ES-I3 (cell line): ENCODE measurements around the gene KLHL26.
"Not testable (repeated sequence)": the region's sequence is repeated elsewhere in the genome, so short reads cannot be mapped to it uniquely, and the experiment has no call there.

Source experiments
- H3K36me3 ChIP-seq: 2 replicates; pipeline ENCODE4 v1.6.1; 2013; ENCODE audit warnings: mild to moderate bottlenecking, low read length, control low read depth, moderate library complexity; ENCODE audit not compliant: insufficient read depth
- H3K4me1 ChIP-seq: 2 replicates; pipeline ENCODE4 v1.6.1; 2013; ENCODE audit warnings: mild to moderate bottlenecking, control low read depth, low read length; ENCODE audit not compliant: insufficient read depth
- H3K9ac ChIP-seq: 2 replicates; pipeline ENCODE4 v1.6.1; 2013; ENCODE audit warnings: low read depth, mild to moderate bottlenecking, low read length, moderate library complexity
- H3K9me3 ChIP-seq: 2 replicates; pipeline ENCODE4 v1.6.1; 2013; ENCODE audit warnings: mild to moderate bottlenecking, low read length, moderate library complexity; ENCODE audit not compliant: control insufficient read depth, insufficient read depth

The KLHL26 gene

GRCh38 chr19:18636969-18637629 is at the start of gene KLHL26:
Gene KLHL26, plus strand, starts transcription at chr19:18637028. Its CDS starts 27 bp downstream, at chr19:18637055.
- Histone ChIP-seq H3K36me3 (no peaks in the 10 kb centered on the region), H3K9me3 (no peaks in the 10 kb centered on the region), H3K4me1 (peaks cover 9% of the 10 kb centered on the region), H3K9ac (peak within 1 kb of the TSS; percentile 93)

GRCh38 chr19:18587561-18587960 is 49.3 kb upstream of the KLHL26 start:
- H3K36me3 ChIP-seq, result no peaks in the 10 kb centered on the region
- no peaks in the 10 kb centered on the region for H3K9me3 ChIP-seq
- 0 out of 2 replicates have a peak overlapping the region, but pooled peaks have one; percentile 94 for H3K9ac ChIP-seq
- peaks cover 8% of the 10 kb centered on the region; the same call in 1 of the 2 replicates for H3K4me1 ChIP-seq

GRCh38 chr19:18587962-18588610 is 48.7 kb upstream of the KLHL26 start:
- Histone ChIP-seq H3K36me3 (no peaks in the 10 kb centered on the region), H3K9ac (peak overlapping the region; percentile 94), H3K4me1 (peaks cover 8% of the 10 kb centered on the region; the same call in 1 of the 2 replicates), H3K9me3 (no peaks in the 10 kb centered on the region)

- H3K9me3 ChIP-seq, result no peaks in the 10 kb centered on the region
- peak within 1 kb of the TSS; percentile 94 for H3K9ac ChIP-seq
- H3K4me1 ChIP-seq, result peaks cover 8% of the 10 kb centered on the region; the same call in 1 of the 2 replicates
- H3K36me3 ChIP-seq, result no peaks in the 10 kb centered on the region
These were observed 48.0 kb upstream of the KLHL26 start, which contains the start of gene REX1BD for GRCh38 chr19:18588611-18589379. Gene REX1BD, plus strand, starts transcription at chr19:18588798. Its CDS starts 4 bp downstream, at chr19:18588802.

DNA sequence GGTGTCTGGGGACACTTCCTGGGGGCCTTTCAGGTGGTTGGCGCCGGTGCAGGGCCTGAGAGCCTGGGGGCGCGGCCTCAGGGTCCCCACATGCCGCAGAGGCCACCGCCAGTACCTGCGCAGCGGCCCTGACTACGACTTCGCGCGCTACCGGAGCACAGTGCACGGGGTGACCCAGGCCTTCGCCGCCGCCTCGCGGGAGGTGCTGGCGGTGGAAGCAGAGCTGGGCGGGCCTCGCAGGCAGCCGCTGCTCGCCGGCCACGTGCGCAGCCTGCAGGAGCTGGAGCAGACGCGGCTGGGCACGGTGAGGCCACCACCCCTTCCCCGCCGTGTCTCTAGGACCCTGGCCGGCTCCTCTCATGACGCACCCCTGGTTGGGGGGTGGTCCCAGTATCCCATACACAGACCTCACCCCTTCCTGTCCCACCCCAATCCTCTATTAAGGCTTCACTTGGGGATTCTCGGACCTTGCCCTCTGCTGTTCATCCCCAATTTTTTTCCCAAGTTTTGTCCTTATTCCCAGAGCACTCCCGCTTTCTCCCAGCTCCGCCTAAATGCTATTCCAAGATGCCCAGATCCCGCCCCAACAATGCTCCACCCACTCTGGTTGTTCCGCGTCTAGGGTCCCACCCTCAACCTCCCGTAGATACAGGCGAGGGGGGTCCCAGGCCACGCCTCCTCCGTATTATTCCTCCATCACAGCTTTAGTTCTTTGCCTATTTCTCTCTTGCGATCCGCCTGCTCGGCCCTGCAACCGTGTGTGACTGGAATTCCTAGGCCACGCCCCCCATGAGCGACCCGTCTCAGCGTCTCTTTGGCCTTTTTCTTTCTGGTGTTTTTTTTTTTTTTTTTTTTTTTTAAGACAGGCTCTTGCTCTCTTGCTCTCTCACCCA is 47.2 kb upstream of the KLHL26 start:
- H3K9me3 ChIP-seq, result no peaks in the 10 kb centered on the region
- H3K9ac ChIP-seq, result peak overlapping the region; percentile 94
- no peaks in the 10 kb centered on the region for H3K36me3 ChIP-seq
- H3K4me1 ChIP-seq, result peaks cover 10% of the 10 kb centered on the region; the same call in 1 of the 2 replicates

- no peaks in the 10 kb centered on the region for H3K36me3 ChIP-seq
- H3K9ac ChIP-seq, result peak overlapping the region; percentile 94; the same call in 1 of the 2 replicates
- no peaks in the 10 kb centered on the region for H3K9me3 ChIP-seq
- peaks cover 17% of the 10 kb centered on the region; the same call in 1 of the 2 replicates for H3K4me1 ChIP-seq
These were observed 46.3 kb upstream of the KLHL26 start for GRCh38 chr19:18590273-18591272.

GRCh38 chr19:18591735-18592385 is 45.0 kb upstream of the KLHL26 start:
- H3K9ac ChIP-seq, result no peak overlapping the region
- H3K9me3 ChIP-seq, result no peaks in the 10 kb centered on the region
- peaks cover 22% of the 10 kb centered on the region; the same call in 1 of the 2 replicates for H3K4me1 ChIP-seq
- H3K36me3 ChIP-seq, result no peaks in the 10 kb centered on the region

GRCh38 chr19:18592732-18593131 is 44.1 kb upstream of the KLHL26 start:
- H3K9me3 ChIP-seq, H3K36me3 ChIP-seq, H3K9ac ChIP-seq: not testable (repeated sequence)
- peaks cover 22% of the 10 kb centered on the region; the same call in 1 of the 2 replicates for H3K4me1 ChIP-seq

DNA sequence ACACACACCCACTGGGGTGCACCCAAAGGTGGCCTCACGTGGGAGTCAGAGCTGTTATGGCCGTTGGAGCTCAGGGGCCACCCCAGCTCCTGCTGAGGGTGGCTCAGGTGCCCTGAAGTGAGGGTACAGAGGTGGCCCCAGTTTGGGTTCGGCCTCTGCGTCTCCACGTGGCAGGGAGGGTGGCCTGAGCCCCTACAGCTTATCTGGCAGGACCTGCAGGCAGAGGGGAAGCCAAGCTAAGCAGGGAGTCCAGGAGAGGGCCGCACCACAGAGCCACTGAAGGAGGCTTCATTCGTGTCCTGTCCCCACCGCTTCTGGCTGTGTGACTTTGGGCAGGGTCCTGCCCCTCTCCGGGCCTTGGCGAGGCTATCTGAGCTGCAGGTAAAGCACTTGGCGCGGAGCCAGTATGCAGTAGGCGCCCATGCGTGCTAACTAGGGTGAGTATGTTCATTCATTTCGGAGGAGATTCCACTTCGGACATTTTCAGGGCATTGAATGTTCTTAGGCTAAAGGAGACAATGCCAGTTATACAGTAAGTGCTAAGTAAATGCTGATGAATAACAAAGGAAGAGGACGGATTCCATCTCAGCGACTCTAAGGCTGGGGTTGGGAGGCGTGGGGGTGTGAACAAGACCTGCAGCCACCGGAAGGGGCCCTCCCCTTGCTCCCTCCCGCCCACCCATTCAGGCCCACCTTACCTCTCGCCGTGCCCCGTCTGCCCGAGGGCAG is 43.3 kb upstream of the KLHL26 start:
- Histone ChIP-seq H3K36me3 (no peaks in the 10 kb centered on the region), H3K9ac (peak overlapping the region; percentile 36), H3K9me3 (no peaks in the 10 kb centered on the region), H3K4me1 (peaks cover 18% of the 10 kb centered on the region; the same call in 1 of the 2 replicates)

GRCh38 chr19:18594096-18594823 is 42.6 kb upstream of the KLHL26 start:
- Histone ChIP-seq H3K9me3 (no peaks in the 10 kb centered on the region), H3K36me3 (no peaks in the 10 kb centered on the region), H3K4me1 (peaks cover 18% of the 10 kb centered on the region; the same call in 1 of the 2 replicates), H3K9ac (peak overlapping the region; percentile 36)

- peak overlapping the region; percentile 36 for H3K9ac ChIP-seq
- H3K9me3 ChIP-seq, result no peaks in the 10 kb centered on the region
- H3K36me3 ChIP-seq, result no peaks in the 10 kb centered on the region
- peaks cover 18% of the 10 kb centered on the region; the same call in 1 of the 2 replicates for H3K4me1 ChIP-seq
These were observed 41.9 kb upstream of the KLHL26 start for GRCh38 chr19:18594824-18595373.
